ELF-1 (cell line): ENCODE results near the gene TGM2.
A peak's percentile ranks its signal among the peaks of the same experiment; 100 is the strongest.

Source experiments
- DNase-seq: peaks from one replicate; pipeline ENCODE4 v3.0.0-alpha.2; 2016; ENCODE audit warnings: low read depth, low spot score

Gene TGM2

GRCh38 chr20:38144974-38145728 lies 19.9 kb downstream of the TGM2 start:
- no peak for DNase-seq

- no peak for DNase-seq
These were observed 20.5 kb downstream of the TGM2 start for GRCh38 chr20:38144598-38144973.

GRCh38 chr20:38143646-38144554 lies 21.2 kb downstream of the TGM2 start:
- peak; percentile 66 for DNase-seq

GRCh38 chr20:38143238-38143645 lies 21.8 kb downstream of the TGM2 start:
- peak; percentile 47 for DNase-seq

GRCh38 chr20:38141889-38142494 lies 23.1 kb downstream of the TGM2 start:
- DNase-seq = no peak

- no peak for DNase-seq
These were observed 23.7 kb downstream of the TGM2 start for GRCh38 chr20:38141204-38141888.

GRCh38 chr20:38139977-38140753 lies 24.9 kb downstream of the TGM2 start:
- DNase-seq = peak; percentile 58

- DNase-seq = peak; percentile 29
These were observed 25.7 kb downstream of the TGM2 start for GRCh38 chr20:38139156-38139912.

- no peak for DNase-seq
These were observed 26.8 kb downstream of the TGM2 start for GRCh38 chr20:38138086-38138778.

GRCh38 chr20:38137441-38138037 lies 27.5 kb downstream of the TGM2 start:
- DNase-seq = no peak

- no peak for DNase-seq
These were observed 28.4 kb downstream of the TGM2 start for GRCh38 chr20:38136421-38137245.

- DNase-seq = no peak
These were observed 29.2 kb downstream of the TGM2 start for GRCh38 chr20:38135651-38136420.

- no peak for DNase-seq
These were observed 29.8 kb downstream of the TGM2 start for GRCh38 chr20:38135271-38135650.

- DNase-seq = peak; percentile 84
These were observed 30.4 kb downstream of the TGM2 start for GRCh38 chr20:38134427-38135270.

GRCh38 chr20:38133680-38134426 lies 31.2 kb downstream of the TGM2 start:
- no peak for DNase-seq
